Karpas-422 (cell line): ENCODE results near the gene KIAA1614. TPM values are rescaled to one million over a fixed set of nuclear protein-coding genes. Genes with fewer than 3 reads are reported as not detected.
"Not testable (repeated sequence)": the region's sequence is repeated elsewhere in the genome, so short reads cannot be mapped to it uniquely, and the experiment has no call there.

Source experiments
- DNase-seq: peaks from one replicate; pipeline ENCODE4 v3.0.0-alpha.2; 2015
- H2AFZ ChIP-seq: fragments of 200-600 bp; sonication (generic); 2 replicates; pipeline ENCODE4 v1.6.1; 2014; ENCODE audit warnings: antibody characterized with exemption, low read length, mixed read lengths
- H3K27ac ChIP-seq: fragments of 200-600 bp; sonication (generic); 2 replicates; pipeline ENCODE4 v1.5.1; 2014; ENCODE audit warnings: mild to moderate bottlenecking, low read length, moderate library complexity
- H3K27me3 ChIP-seq: fragments of 200-600 bp; sonication (generic); 2 replicates; pipeline ENCODE4 v1.6.1; 2014; ENCODE audit warnings: low read length, mixed read lengths
- H3K36me3 ChIP-seq: fragments of 200-600 bp; sonication (generic); 2 replicates; pipeline ENCODE4 v1.6.1; 2014; ENCODE audit warnings: low read length, mixed read lengths; ENCODE audit not compliant: insufficient read depth
- H3K4me1 ChIP-seq: fragments of 200-600 bp; sonication (generic); 2 replicates; pipeline ENCODE4 v1.6.1; 2014; ENCODE audit warnings: mild to moderate bottlenecking, low read length, mixed read lengths
- H3K4me2 ChIP-seq: fragments of 200-600 bp; sonication (generic); 2 replicates; pipeline ENCODE4 v1.6.1; 2014; ENCODE audit warnings: low read length, low read depth, mild to moderate bottlenecking; ENCODE audit not compliant: poor library complexity, severe bottlenecking
- H3K4me3 ChIP-seq: fragments of 200-600 bp; sonication (generic); 2 replicates; pipeline ENCODE4 v1.5.1; 2014; ENCODE audit warnings: mild to moderate bottlenecking, antibody characterized with exemption, low read length, mixed read lengths
- H3K79me2 ChIP-seq: fragments of 200-600 bp; sonication (generic); 2 replicates; pipeline ENCODE4 v1.6.1; 2014; ENCODE audit warnings: mild to moderate bottlenecking, low read length, mixed read lengths
- H3K9ac ChIP-seq: fragments of 200-600 bp; sonication (generic); 2 replicates; pipeline ENCODE4 v1.6.0; 2014; ENCODE audit warnings: low read length
- H3K9me2 ChIP-seq: fragments of 200-600 bp; sonication (generic), shearing (Covaris generic); replicated peaks from 2 replicates; pipeline ENCODE4 v1.6.0; 2014; ENCODE audit warnings: mild to moderate bottlenecking, low read length, moderate library complexity; ENCODE audit not compliant: insufficient read depth
- H3K9me3 ChIP-seq: fragments of 300-700, 200-600 bp; sonication (generic); 2 replicates; pipeline ENCODE4 v1.6.1; 2014; ENCODE audit warnings: low read length, mixed read lengths
- H4K20me1 ChIP-seq: fragments of 200-600 bp; sonication (generic); 2 replicates; pipeline ENCODE4 v1.6.1; 2014; ENCODE audit warnings: mild to moderate bottlenecking, antibody characterized with exemption, low read length, low read depth; ENCODE audit not compliant: insufficient read depth
- total RNA-seq: library from RNA; depleted of rRNA; stranded (reverse); fragments of >200 nt; shearing (Covaris generic); gene quantifications from 2 replicates; pipeline ENCODE4 v1.2.3, GENCODE V29; 2014; ENCODE audit warnings: low replicate concordance

The KIAA1614 gene
- total RNA-seq, 1 experiment from 2014 or later = not detected

GRCh38 chr1:180961622-180962021 is 48.9 kb downstream of the KIAA1614 start:
- H3K27ac ChIP-seq = no peak overlapping the region
- H4K20me1 ChIP-seq = no peaks in the 10 kb centered on the region
- no peak overlapping the region for H2AFZ ChIP-seq
- no peaks in the 10 kb centered on the region for H3K4me1 ChIP-seq
- H3K4me3 ChIP-seq = no peak overlapping the region
- no peak for DNase-seq
- H3K27me3 ChIP-seq = no peaks in the 10 kb centered on the region
- H3K9me2 ChIP-seq = no peaks in the 10 kb centered on the region
- peaks cover 6% of the 10 kb centered on the region; the same call in 1 of the 2 replicates for H3K79me2 ChIP-seq
- H3K9ac ChIP-seq = no peak overlapping the region
- H3K9me3 ChIP-seq = no peaks in the 10 kb centered on the region
- H3K4me2 ChIP-seq = no peak overlapping the region
- no peaks in the 10 kb centered on the region for H3K36me3 ChIP-seq

- no peak for DNase-seq
- H3K36me3 ChIP-seq = no peaks in the 10 kb centered on the region
These were observed 49.5 kb downstream of the KIAA1614 start for GRCh38 chr1:180962178-180962577.

GRCh38 chr1:180964056-180964455 is 51.4 kb downstream of the KIAA1614 start:
- H3K9me2 ChIP-seq = no peaks in the 10 kb centered on the region
- H3K9me3 ChIP-seq = no peaks in the 10 kb centered on the region
- no peak overlapping the region for H3K9ac ChIP-seq
- H2AFZ ChIP-seq = no peak overlapping the region
- no peaks in the 10 kb centered on the region for H3K27me3 ChIP-seq
- no peaks in the 10 kb centered on the region for H3K36me3 ChIP-seq
- H4K20me1 ChIP-seq = no peaks in the 10 kb centered on the region
- H3K79me2 ChIP-seq = peaks cover 12% of the 10 kb centered on the region; the same call in 1 of the 2 replicates
- no peak overlapping the region for H3K27ac ChIP-seq
- H3K4me1 ChIP-seq = no peaks in the 10 kb centered on the region
- no peak overlapping the region for H3K4me2 ChIP-seq
- no peak for DNase-seq
- no peak overlapping the region for H3K4me3 ChIP-seq

More at GRCh38 chr1:180962178-180962577, 49.5 kb downstream of the KIAA1614 start:
- Histone ChIP-seq H3K9ac (no peak overlapping the region), H3K27me3 (no peaks in the 10 kb centered on the region), H3K9me3 (no peaks in the 10 kb centered on the region), H3K9me2 (no peaks in the 10 kb centered on the region), H3K4me2 (no peak overlapping the region), H3K79me2 (peaks cover 8% of the 10 kb centered on the region; the same call in 1 of the 2 replicates), H3K4me3 (no peak overlapping the region), H3K4me1 (no peaks in the 10 kb centered on the region), H3K27ac (no peak overlapping the region), H2AFZ (no peak overlapping the region), H4K20me1 (no peaks in the 10 kb centered on the region)

GRCh38 chr1:180964595-180964994 is 51.9 kb downstream of the KIAA1614 start:
- H3K9ac ChIP-seq = no peak overlapping the region
- H3K36me3 ChIP-seq = no peaks in the 10 kb centered on the region
- H3K27me3 ChIP-seq = no peaks in the 10 kb centered on the region
- H4K20me1 ChIP-seq = no peaks in the 10 kb centered on the region
- no peak for DNase-seq
- H3K9me2 ChIP-seq = no peaks in the 10 kb centered on the region
- no peaks in the 10 kb centered on the region for H3K9me3 ChIP-seq
- H3K4me1 ChIP-seq = no peaks in the 10 kb centered on the region
- H3K27ac ChIP-seq = no peak overlapping the region
- H3K79me2 ChIP-seq = peaks cover 12% of the 10 kb centered on the region; the same call in 1 of the 2 replicates
- no peak overlapping the region for H3K4me2 ChIP-seq
- H3K4me3 ChIP-seq = no peak overlapping the region
- H2AFZ ChIP-seq = no peak overlapping the region

GRCh38 chr1:180966312-180966711 is 53.6 kb downstream of the KIAA1614 start:
- Histone ChIP-seq H3K9me3 (no peaks in the 10 kb centered on the region), H3K4me2 (no peak overlapping the region), H4K20me1 (no peaks in the 10 kb centered on the region), H3K79me2 (peaks cover 18% of the 10 kb centered on the region), H3K4me1 (no peaks in the 10 kb centered on the region), H3K4me3 (no peak overlapping the region), H3K27me3 (no peaks in the 10 kb centered on the region), H3K9ac (no peak overlapping the region), H3K27ac (no peak overlapping the region), H3K9me2 (no peaks in the 10 kb centered on the region), H3K36me3 (no peaks in the 10 kb centered on the region), H2AFZ (no peak overlapping the region)
- DNase-seq = no peak

- H3K4me2 ChIP-seq = no peak overlapping the region
- H3K9ac ChIP-seq = no peak overlapping the region
- no peaks in the 10 kb centered on the region for H3K4me1 ChIP-seq
These were observed 54.2 kb downstream of the KIAA1614 start for GRCh38 chr1:180966744-180967536.

GRCh38 chr1:180967558-180967957 is 54.9 kb downstream of the KIAA1614 start:
- no peaks in the 10 kb centered on the region for H3K27me3 ChIP-seq
- no peak overlapping the region for H2AFZ ChIP-seq
- H3K27ac ChIP-seq = no peak overlapping the region
- no peaks in the 10 kb centered on the region for H4K20me1 ChIP-seq
- no peak overlapping the region for H3K4me2 ChIP-seq
- H3K9ac ChIP-seq = no peak overlapping the region
- peaks cover 23% of the 10 kb centered on the region for H3K79me2 ChIP-seq
- no peak for DNase-seq
- H3K4me3 ChIP-seq = no peak overlapping the region
- H3K36me3 ChIP-seq = peaks cover 3% of the 10 kb centered on the region; the same call in 1 of the 2 replicates
- H3K4me1 ChIP-seq = no peaks in the 10 kb centered on the region
- no peaks in the 10 kb centered on the region for H3K9me3 ChIP-seq
- no peaks in the 10 kb centered on the region for H3K9me2 ChIP-seq

More at GRCh38 chr1:180966744-180967536, 54.2 kb downstream of the KIAA1614 start:
- H3K4me3 ChIP-seq = no peak overlapping the region
- no peaks in the 10 kb centered on the region for H3K36me3 ChIP-seq
- H3K9me3 ChIP-seq = no peaks in the 10 kb centered on the region
- H3K27ac ChIP-seq = no peak overlapping the region
- H3K79me2 ChIP-seq = peaks cover 20% of the 10 kb centered on the region
- no peaks in the 10 kb centered on the region for H4K20me1 ChIP-seq
- DNase-seq = no peak
- H3K27me3 ChIP-seq = no peaks in the 10 kb centered on the region
- H2AFZ ChIP-seq = no peak overlapping the region
- H3K9me2 ChIP-seq = no peaks in the 10 kb centered on the region

DNA sequence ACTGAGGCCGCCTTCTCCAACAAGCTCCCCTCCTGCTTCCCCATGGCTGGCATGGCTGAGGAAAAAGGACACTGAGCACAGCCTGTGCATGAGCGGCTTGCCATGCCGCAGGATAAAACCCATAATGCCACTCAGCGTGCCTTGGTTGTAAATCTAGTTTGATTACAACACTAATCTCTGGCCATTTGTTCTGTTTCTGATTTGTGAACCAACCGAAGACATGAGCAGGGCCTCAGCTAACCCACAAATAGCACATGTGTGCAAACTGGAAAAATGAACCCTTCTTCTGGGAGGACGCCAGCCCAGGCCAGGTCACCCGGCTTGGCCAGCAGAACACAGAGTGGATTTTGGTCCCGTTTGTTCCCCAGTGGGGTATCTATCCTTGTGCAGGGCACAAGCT is 56.1 kb downstream of the KIAA1614 start:
- H3K9me2 ChIP-seq, H4K20me1 ChIP-seq, H3K4me3 ChIP-seq, H2AFZ ChIP-seq, H3K9ac ChIP-seq, H3K9me3 ChIP-seq, H3K4me1 ChIP-seq, DNase-seq, H3K4me2 ChIP-seq, H3K27ac ChIP-seq, H3K27me3 ChIP-seq: not testable (repeated sequence)
- Histone ChIP-seq H3K79me2 (peaks cover 31% of the 10 kb centered on the region), H3K36me3 (peaks cover 16% of the 10 kb centered on the region; the same call in 1 of the 2 replicates)
